Prostate gland (tissue), 2 donors: Measurements from ENCODE around the gene G6PC3.

ENCODE experiments used
- POLR2A ChIP-seq: fragments of 450-650 bp; IDR thresholded peaks from one replicate; pipeline ENCODE4 v1.6.1; 2016; ENCODE audit warnings: antibody characterized with exemption, mild to moderate bottlenecking
- POLR2AphosphoS5 ChIP-seq: sonication (generic); formaldehyde crosslinking; IDR thresholded peaks from one replicate; pipeline ENCODE4 v1.6.1; 2017; ENCODE audit warnings: antibody characterized with exemption
- TF ChIP-seq, protein P1 (sequence below), 4 experiments: fragments of 200-600 bp in 2 of 4; fragments of 450-650 bp in 2 of 4; sonication (generic) in 2 of 4; IDR thresholded peaks; 1 replicate in 3 of 4; 2 replicates in 1 of 4; pipeline ENCODE4 v1.5.1; 2016 to 2019; ENCODE audit warnings: antibody characterized with exemption in 4 of 4, mild to moderate bottlenecking in 2 of 4, moderate library complexity in 2 of 4

GRCh38 chr17:44084131-44084538, 13.6 kb downstream of the G6PC3 start:
- TF ChIP-seq POLR2A (no peak), POLR2AphosphoS5 (no peak)
- TF ChIP-seq, protein P1, sequence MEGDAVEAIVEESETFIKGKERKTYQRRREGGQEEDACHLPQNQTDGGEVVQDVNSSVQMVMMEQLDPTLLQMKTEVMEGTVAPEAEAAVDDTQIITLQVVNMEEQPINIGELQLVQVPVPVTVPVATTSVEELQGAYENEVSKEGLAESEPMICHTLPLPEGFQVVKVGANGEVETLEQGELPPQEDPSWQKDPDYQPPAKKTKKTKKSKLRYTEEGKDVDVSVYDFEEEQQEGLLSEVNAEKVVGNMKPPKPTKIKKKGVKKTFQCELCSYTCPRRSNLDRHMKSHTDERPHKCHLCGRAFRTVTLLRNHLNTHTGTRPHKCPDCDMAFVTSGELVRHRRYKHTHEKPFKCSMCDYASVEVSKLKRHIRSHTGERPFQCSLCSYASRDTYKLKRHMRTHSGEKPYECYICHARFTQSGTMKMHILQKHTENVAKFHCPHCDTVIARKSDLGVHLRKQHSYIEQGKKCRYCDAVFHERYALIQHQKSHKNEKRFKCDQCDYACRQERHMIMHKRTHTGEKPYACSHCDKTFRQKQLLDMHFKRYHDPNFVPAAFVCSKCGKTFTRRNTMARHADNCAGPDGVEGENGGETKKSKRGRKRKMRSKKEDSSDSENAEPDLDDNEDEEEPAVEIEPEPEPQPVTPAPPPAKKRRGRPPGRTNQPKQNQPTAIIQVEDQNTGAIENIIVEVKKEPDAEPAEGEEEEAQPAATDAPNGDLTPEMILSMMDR (IDR thresholded peaks at IDR 0.05), result peak in 1 of 4 experiments; percentile 11
